ENCODE results near the gene NENF.
"Not testable (repeated sequence)": the region's sequence is repeated elsewhere in the genome, so short reads cannot be mapped to it uniquely, and the experiment has no call there.

The NENF gene

GRCh38 chr1:212461916-212462660, 29.4 kb downstream of the NENF start:
- no peak for DNase-seq

- DNase-seq: no peak
Observed at GRCh38 chr1:212463565-212464285, 31.0 kb downstream of the NENF start.

GRCh38 chr1:212465311-212465710, 32.6 kb downstream of the NENF start:
- DNase-seq: no peak

GRCh38 chr1:212466437-212466836, 33.7 kb downstream of the NENF start:
- no peak for DNase-seq

- DNase-seq: no peak
Observed at GRCh38 chr1:212466898-212467650, 34.4 kb downstream of the NENF start.

- no peak for DNase-seq
Observed at GRCh38 chr1:212467843-212468482, 35.2 kb downstream of the NENF start.

GRCh38 chr1:212470059-212470458, 37.3 kb downstream of the NENF start:
- DNase-seq: no peak

GRCh38 chr1:212471286-212471685, 38.6 kb downstream of the NENF start:
- no peak for DNase-seq

- DNase-seq: no peak
Observed at GRCh38 chr1:212471891-212472675, 39.4 kb downstream of the NENF start.

GRCh38 chr1:212473729-212474128, 41.0 kb downstream of the NENF start:
- no peak for DNase-seq

- DNase-seq: no peak
Observed at GRCh38 chr1:212475151-212475550, 42.4 kb downstream of the NENF start.

GRCh38 chr1:212475831-212476230, 43.1 kb downstream of the NENF start:
- DNase-seq: not testable (repeated sequence)

GRCh38 chr1:212477014-212477679, 44.4 kb downstream of the NENF start:
- peak; percentile 82 for DNase-seq

GRCh38 chr1:212477680-212478466, 45.2 kb downstream of the NENF start:
- DNase-seq: no peak

- no peak for DNase-seq
Observed at GRCh38 chr1:212478467-212479025, 45.8 kb downstream of the NENF start.

- DNase-seq: no peak
Observed at GRCh38 chr1:212479188-212479587, 46.5 kb downstream of the NENF start.

GRCh38 chr1:212480711-212481437, 48.2 kb downstream of the NENF start:
- DNase-seq: not testable (repeated sequence)

- DNase-seq: no peak
Observed at GRCh38 chr1:212481438-212481767, 48.7 kb downstream of the NENF start.

GRCh38 chr1:212482006-212482636, 49.4 kb downstream of the NENF start:
- DNase-seq: no peak
